H1 (cell line): Measurements from ENCODE around the gene POLR2L. TPM values are rescaled to one million over a fixed set of nuclear protein-coding genes. Genes with fewer than 3 reads are reported as not detected.

Source experiments
- BCL11A ChIP-seq, 2 experiments: IDR thresholded peaks; one replicate each; pipeline ENCODE4 v1.6.1; 2011; ENCODE audit warnings: low read depth in 2 of 2, low read length in 2 of 2, mild to moderate bottlenecking in 2 of 2
- BRCA1 ChIP-seq: IDR thresholded peaks from 2 replicates; pipeline ENCODE4 v1.6.1; 2012; ENCODE audit warnings: low read depth, low read length, improper control_type of control experiment
- CBX8 ChIP-seq: fragments of 300-800, 300-1000 bp; sonication (generic); IDR thresholded peaks from 2 replicates; pipeline ENCODE4 v1.7.1; 2016; ENCODE audit warnings: low read depth, low read length, borderline replicate concordance
- CHD1 ChIP-seq: IDR thresholded peaks from 2 replicates; pipeline ENCODE4 v1.6.1; 2012; ENCODE audit warnings: low read depth, low read length, improper control_type of control experiment
- EZH2 ChIP-seq: fragments of 200-600 bp; sonication (generic); IDR thresholded peaks from 2 replicates; pipeline ENCODE4 v1.7.1; 2012; ENCODE audit warnings: low read depth, mild to moderate bottlenecking, moderate library complexity, low read length, inconsistent platforms; ENCODE audit not compliant: severe bottlenecking
- GABPA ChIP-seq: IDR thresholded peaks from 2 replicates; pipeline ENCODE4 v1.6.1; 2011; ENCODE audit warnings: mild to moderate bottlenecking, low read length, moderate library complexity, borderline replicate concordance; ENCODE audit not compliant: insufficient read depth
- HDAC2 ChIP-seq, 2 experiments: fragments of 300-600 bp in 1 of 2; sonication (generic) in 1 of 2; IDR thresholded peaks; 2 replicates each; pipeline ENCODE4 v1.6.1; 2011 to 2012; ENCODE audit warnings: low read depth in 2 of 2, low read length in 2 of 2, mild to moderate bottlenecking in 2 of 2, moderate library complexity in 2 of 2, borderline replicate concordance in 1 of 2, inconsistent platforms in 1 of 2
- HDAC6 ChIP-seq: IDR thresholded peaks from one replicate; pipeline ENCODE4 v1.7.1; 2012; ENCODE audit warnings: low read depth, mild to moderate bottlenecking, inconsistent platforms, low read length, moderate library complexity
- JUN ChIP-seq: IDR thresholded peaks from 2 replicates; pipeline ENCODE4 v1.6.1; 2011; ENCODE audit warnings: low read depth, mild to moderate bottlenecking, improper control_type of control experiment, low read length
- KDM5A ChIP-seq: fragments of 200-600 bp; IDR thresholded peaks from 2 replicates; pipeline ENCODE4 v1.7.1; 2012; ENCODE audit warnings: mild to moderate bottlenecking, low read length, inconsistent platforms, mixed read lengths
- MAFK ChIP-seq: IDR thresholded peaks from 2 replicates; pipeline ENCODE4 v1.6.1; 2012; ENCODE audit warnings: low read depth, mild to moderate bottlenecking, improper control_type of control experiment, low read length
- POLR2AphosphoS5 ChIP-seq: IDR thresholded peaks from 2 replicates; pipeline ENCODE4 v1.6.1; 2011; ENCODE audit warnings: low read depth, low read length
- POU5F1 ChIP-seq: IDR thresholded peaks from 2 replicates; pipeline ENCODE4 v1.6.1; 2011; ENCODE audit warnings: low read depth, mild to moderate bottlenecking, low read length, moderate library complexity
- TBP ChIP-seq: IDR thresholded peaks from 2 replicates; pipeline ENCODE4 v1.6.1; 2011; ENCODE audit warnings: low read depth, low read length, improper control_type of control experiment
- YY1 ChIP-seq: IDR thresholded peaks from 2 replicates; pipeline ENCODE4 v1.6.1; 2011; ENCODE audit warnings: low read depth, mild to moderate bottlenecking, low read length
- polyA plus RNA-seq, 7 experiments: library from polyadenylated mRNA; depleted of rRNA in 3 of 7; stranded (reverse) in 5 of 7; unstranded in 2 of 7; fragments of >200 nt in 5 of 7; fragments of 200-250 nt in 2 of 7; gene quantifications; 1 replicate in 5 of 7; 2 replicates in 1 of 7; 4 replicates in 1 of 7; pipeline versions ENCODE4 v1.2.1 to v1.2.3, GENCODE V29; 2011 to 2013; ENCODE audit warnings: missing spikeins in 2 of 7, mixed read lengths in 2 of 7
- total RNA-seq: library from RNA; stranded (reverse); fragmentation: NEBNext Ultra II Directional; extraction: Animal tissue kit (Norgen Biotek cat#: 25700); gene quantifications from 2 replicates; pipeline ENCODE4 v1.2.1, GENCODE V29; 2021
- TF ChIP-seq, protein P1 (sequence below): IDR thresholded peaks from 2 replicates; pipeline ENCODE4 v1.6.1; 2012; ENCODE audit warnings: inconsistent platforms
- TF ChIP-seq, protein P2 (sequence below): IDR thresholded peaks from 2 replicates; pipeline ENCODE4 v1.6.1; 2012; ENCODE audit warnings: inconsistent platforms

Gene POLR2L
- total and polyA plus RNA-seq, 2 of the 8 experiments (the other 6 are each of a cell fraction or from before 2014, with no cell fraction given), result 140 to 151 TPM

DNA sequence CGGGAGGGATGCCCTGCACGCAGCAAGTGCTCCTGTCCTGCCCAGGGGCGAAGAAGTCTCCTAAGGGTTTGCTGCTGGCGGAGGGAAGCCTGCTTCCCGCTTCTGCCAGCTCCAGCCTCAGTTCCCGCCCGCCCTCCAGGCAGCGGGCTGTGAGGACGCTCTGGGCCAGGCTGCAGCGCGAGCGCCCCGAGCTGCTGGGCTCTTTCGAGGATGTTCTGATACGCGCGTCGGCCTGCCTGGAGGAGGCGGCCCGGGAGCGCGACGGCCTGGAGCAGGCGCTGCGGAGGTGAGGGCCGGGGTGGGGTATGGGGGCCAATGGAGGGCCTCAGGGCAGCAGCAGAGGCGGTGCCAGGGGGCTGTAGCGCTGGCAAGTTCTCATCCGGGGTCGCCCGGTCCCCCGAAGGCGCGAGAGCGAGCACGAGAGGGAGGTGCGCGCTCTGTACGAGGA lies 12.5 kb downstream of the POLR2L start (continued):
- TF ChIP-seq POLR2AphosphoS5, result no peak
- no peak for TF ChIP-seq JUN
- TF ChIP-seq BCL11A (IDR thresholded peaks at IDR 0.05; ENCODE audit: low read depth in 2 of 2, low read length in 2 of 2), result no peak
- no peak for TF ChIP-seq CBX8
- TF ChIP-seq, protein P1, sequence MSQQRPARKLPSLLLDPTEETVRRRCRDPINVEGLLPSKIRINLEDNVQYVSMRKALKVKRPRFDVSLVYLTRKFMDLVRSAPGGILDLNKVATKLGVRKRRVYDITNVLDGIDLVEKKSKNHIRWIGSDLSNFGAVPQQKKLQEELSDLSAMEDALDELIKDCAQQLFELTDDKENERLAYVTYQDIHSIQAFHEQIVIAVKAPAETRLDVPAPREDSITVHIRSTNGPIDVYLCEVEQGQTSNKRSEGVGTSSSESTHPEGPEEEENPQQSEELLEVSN, result peak; percentile 67; the same call in 1 of the 2 replicates
- TF ChIP-seq BRCA1, result no peak
- no peak for TF ChIP-seq HDAC6
- no peak for TF ChIP-seq GABPA
- TF ChIP-seq, protein P2, sequence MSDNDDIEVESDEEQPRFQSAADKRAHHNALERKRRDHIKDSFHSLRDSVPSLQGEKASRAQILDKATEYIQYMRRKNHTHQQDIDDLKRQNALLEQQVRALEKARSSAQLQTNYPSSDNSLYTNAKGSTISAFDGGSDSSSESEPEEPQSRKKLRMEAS, result 0 out of 2 replicates have a peak, but pooled peaks have one; percentile 3
- no peak for TF ChIP-seq KDM5A
- TF ChIP-seq MAFK, result no peak
- no peak for TF ChIP-seq YY1
- TF ChIP-seq TBP, result 0 out of 2 replicates have a peak, but pooled peaks have one; percentile 27
- no peak for TF ChIP-seq POU5F1
- no peak for TF ChIP-seq EZH2
- no peak for TF ChIP-seq CHD1
- TF ChIP-seq HDAC2 (IDR thresholded peaks at IDR 0.05; ENCODE audit: borderline replicate concordance in 1 of 2, low read depth in 2 of 2, low read length in 2 of 2), result 0 out of 4 replicates have a peak, but pooled peaks of 1 of the 2 experiments have one; percentile 4
- TF ChIP-seq, all 59 proteins: peak for 9
